Kidney tubule cell (primary cell): ENCODE data around the gene SRXN1.

Experiments used
- DNase-seq: peaks from one replicate; pipeline ENCODE4 v3.0.0-alpha.2; 2018; ENCODE audit warnings: low spot score

SRXN1 gene

GRCh38 chr20:675453-676314, 22.7 kb upstream of the SRXN1 start, which contains the start of gene SCRT2:
TSS of gene SCRT2 (minus strand) at chr20:675802. CDS start at chr20:675601, 201 bp downstream.
- DNase-seq, result peak; percentile 42

- no peak for DNase-seq
Observed at GRCh38 chr20:675033-675452, 22.0 kb upstream of the SRXN1 start.

- no peak for DNase-seq
Observed at GRCh38 chr20:673603-674001, 20.6 kb upstream of the SRXN1 start.

GRCh38 chr20:672963-673602, 20.1 kb upstream of the SRXN1 start:
- no peak for DNase-seq

- DNase-seq, result no peak
Observed at GRCh38 chr20:671252-672030, 18.4 kb upstream of the SRXN1 start.

- DNase-seq, result no peak
Observed at GRCh38 chr20:669573-669972, 16.6 kb upstream of the SRXN1 start.

- DNase-seq, result no peak
Observed at GRCh38 chr20:668638-669037, 15.6 kb upstream of the SRXN1 start.

GRCh38 chr20:668050-668449, 15.1 kb upstream of the SRXN1 start:
- DNase-seq, result no peak

- peak; percentile 27 for DNase-seq
Observed at GRCh38 chr20:667351-668034, 14.5 kb upstream of the SRXN1 start.

- DNase-seq, result no peak
Observed at GRCh38 chr20:666877-667276, 13.9 kb upstream of the SRXN1 start.

GRCh38 chr20:665276-665675, 12.3 kb upstream of the SRXN1 start:
- no peak for DNase-seq

- no peak for DNase-seq
Observed at GRCh38 chr20:664576-664975, 11.6 kb upstream of the SRXN1 start.

GRCh38 chr20:664151-664550, 11.2 kb upstream of the SRXN1 start:
- no peak for DNase-seq

- peak; percentile 23 for DNase-seq
Observed at GRCh38 chr20:663315-664090, 10.5 kb upstream of the SRXN1 start.

GRCh38 chr20:662277-663192, 9.5 kb upstream of the SRXN1 start:
- DNase-seq, result no peak

- DNase-seq, result no peak
Observed at GRCh38 chr20:661474-662270, 8.7 kb upstream of the SRXN1 start.

GRCh38 chr20:658731-659291, 5.8 kb upstream of the SRXN1 start:
- DNase-seq, result no peak

- DNase-seq, result no peak
Observed at GRCh38 chr20:658202-658601, 5.2 kb upstream of the SRXN1 start.
